Measurements from ENCODE around the gene TEDC2.

DNA sequence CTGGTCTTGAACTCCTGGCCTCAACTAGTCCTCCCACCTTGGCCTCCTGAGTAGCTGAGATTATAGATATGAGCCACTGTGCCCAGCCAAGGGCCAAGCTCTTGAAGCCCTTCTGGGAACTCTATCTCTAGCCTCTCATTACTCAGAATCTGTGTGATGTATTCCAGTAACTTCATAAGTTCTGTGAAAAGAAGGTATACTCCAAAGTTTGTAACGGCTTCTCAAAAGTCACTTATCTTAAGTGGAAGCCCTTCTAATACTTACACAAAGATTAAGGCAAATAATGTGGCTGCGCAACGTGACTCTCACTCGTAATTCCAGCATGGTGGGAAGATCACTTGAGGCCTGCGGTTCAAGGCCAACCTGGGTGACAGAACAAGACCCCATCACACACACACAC is 34.7 kb downstream of the TEDC2 start:
- TF ChIP-seq, protein P1, sequence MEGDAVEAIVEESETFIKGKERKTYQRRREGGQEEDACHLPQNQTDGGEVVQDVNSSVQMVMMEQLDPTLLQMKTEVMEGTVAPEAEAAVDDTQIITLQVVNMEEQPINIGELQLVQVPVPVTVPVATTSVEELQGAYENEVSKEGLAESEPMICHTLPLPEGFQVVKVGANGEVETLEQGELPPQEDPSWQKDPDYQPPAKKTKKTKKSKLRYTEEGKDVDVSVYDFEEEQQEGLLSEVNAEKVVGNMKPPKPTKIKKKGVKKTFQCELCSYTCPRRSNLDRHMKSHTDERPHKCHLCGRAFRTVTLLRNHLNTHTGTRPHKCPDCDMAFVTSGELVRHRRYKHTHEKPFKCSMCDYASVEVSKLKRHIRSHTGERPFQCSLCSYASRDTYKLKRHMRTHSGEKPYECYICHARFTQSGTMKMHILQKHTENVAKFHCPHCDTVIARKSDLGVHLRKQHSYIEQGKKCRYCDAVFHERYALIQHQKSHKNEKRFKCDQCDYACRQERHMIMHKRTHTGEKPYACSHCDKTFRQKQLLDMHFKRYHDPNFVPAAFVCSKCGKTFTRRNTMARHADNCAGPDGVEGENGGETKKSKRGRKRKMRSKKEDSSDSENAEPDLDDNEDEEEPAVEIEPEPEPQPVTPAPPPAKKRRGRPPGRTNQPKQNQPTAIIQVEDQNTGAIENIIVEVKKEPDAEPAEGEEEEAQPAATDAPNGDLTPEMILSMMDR (IDR thresholded peaks at IDR 0.05) = no peak
- no peak for TF ChIP-seq POLR2A (IDR thresholded peaks at IDR 0.05)

Measured in uterus (tissue), 2 donors.